Measurements from ENCODE around the gene UHRF1.
"Not testable (repeated sequence)": the region's sequence is repeated elsewhere in the genome, so short reads cannot be mapped to it uniquely, and the experiment has no call there.

Gene UHRF1

DNA sequence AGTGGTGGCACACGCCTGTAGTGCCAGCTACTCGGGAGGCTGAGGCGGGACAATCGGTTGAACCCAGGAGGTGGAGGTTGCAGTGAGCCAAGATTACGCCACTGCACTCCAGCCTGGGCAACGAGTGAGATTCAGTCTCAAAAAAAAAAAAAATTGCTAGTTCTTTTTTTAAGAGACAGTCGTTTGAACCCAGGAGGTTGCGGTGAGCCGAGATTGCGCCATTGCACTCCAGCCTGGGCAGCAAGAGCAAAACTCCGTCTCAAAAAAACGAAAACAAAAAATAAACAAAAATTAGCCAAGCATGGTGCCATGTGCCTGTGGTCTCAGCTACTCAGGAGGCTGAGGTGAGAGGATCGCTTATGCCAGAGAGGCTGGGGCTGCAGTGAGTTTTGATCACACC, 8.4 kb upstream of the UHRF1 start:
- DNase-seq (ENCODE audit: low read depth in 2 of 2): not testable (repeated sequence)

- DNase-seq (ENCODE audit: low read depth in 2 of 2): no peak
Measured at GRCh38 chr19:4902796-4903195, 6.5 kb upstream of the UHRF1 start, which contains the start of gene ARRDC5. Gene ARRDC5, minus strand, starts transcription at chr19:4902896. Its CDS starts 71 bp downstream, at chr19:4902825.

- no peak for DNase-seq (ENCODE audit: low read depth in 2 of 2)
Measured at GRCh38 chr19:4904481-4904880, 4.8 kb upstream of the UHRF1 start.

GRCh38 chr19:4906963-4907362, 2.3 kb upstream of the UHRF1 start:
- no peak for DNase-seq (ENCODE audit: low read depth in 2 of 2)

DNA sequence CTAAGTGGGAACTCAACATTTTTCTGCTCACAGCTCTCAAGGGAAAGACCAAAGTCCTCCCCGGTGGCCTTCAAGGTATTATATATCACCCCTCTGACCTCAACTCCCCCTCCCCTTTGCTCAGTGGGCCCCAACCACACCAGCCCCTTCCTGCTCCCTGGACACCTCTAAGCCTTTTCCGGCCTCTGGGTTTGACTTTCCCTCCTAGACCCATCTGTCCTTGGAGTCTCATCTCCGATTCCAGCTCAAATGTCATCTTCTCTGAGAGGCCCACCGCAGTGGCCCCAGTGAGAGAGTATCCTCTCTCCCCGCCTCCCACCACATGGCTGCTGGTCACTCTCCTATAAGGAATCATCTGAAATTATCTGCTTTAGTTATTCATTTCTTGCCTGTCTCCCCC, 941 bp upstream of the UHRF1 start:
- DNase-seq (ENCODE audit: low read depth in 2 of 2): no peak

DNA sequence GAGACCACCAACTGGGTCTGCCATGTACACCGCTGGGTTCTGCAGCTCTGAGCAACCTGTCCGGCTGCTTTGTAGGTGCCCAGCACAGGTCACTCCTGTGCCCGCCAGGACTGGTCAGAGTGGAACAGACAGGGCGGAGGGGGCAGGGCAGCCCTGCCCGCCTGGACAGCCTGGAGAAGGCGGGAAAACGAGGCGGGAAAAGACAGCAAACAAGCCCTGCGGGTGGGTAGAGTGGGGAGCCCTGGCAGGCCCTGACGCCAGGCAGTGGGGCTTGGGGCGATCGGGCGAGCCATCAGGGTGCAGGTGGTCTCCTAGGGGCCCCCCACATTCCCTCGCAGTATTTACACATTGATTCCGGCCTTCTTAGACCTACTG, 533 bp upstream of the UHRF1 start:
- no peak for DNase-seq (ENCODE audit: low read depth in 2 of 2)

DNA sequence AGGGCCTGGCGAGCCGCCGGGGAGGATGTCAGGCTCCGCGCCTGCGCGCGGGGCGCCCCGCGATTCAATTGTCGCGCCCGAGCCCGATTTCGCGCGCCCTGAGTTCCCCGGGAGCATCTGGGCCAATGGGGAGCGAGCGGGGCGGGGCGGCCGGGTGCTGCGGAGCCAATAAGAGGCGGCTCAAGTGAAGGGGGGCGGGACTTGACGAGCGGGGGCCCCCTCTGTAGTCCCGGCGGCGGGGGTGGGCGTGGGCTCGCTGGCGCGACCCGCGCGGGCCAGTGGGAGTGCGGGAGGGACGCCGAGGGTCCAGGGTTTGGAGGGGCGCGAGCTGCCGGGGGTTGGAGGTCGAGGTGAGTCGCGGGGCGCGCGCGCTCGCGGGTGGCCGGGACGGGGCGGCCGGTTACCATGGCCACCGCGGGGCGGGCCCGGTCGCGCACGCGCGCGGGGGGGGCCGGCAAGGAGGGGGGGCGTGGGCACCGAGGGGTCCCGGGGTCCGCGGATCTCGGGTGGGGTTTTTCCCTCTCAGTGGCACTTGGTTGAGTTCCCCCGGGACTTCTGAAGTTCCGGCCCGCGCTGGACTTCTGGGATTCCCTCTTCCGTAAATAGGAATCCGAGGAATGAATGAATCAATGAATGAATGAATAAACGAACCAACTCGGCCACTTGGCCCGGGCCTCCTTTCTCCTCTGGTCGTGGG, 744 bp downstream of the UHRF1 start:
- DNase-seq (ENCODE audit: low read depth in 2 of 2): peak; percentile 83 to 91

DNA sequence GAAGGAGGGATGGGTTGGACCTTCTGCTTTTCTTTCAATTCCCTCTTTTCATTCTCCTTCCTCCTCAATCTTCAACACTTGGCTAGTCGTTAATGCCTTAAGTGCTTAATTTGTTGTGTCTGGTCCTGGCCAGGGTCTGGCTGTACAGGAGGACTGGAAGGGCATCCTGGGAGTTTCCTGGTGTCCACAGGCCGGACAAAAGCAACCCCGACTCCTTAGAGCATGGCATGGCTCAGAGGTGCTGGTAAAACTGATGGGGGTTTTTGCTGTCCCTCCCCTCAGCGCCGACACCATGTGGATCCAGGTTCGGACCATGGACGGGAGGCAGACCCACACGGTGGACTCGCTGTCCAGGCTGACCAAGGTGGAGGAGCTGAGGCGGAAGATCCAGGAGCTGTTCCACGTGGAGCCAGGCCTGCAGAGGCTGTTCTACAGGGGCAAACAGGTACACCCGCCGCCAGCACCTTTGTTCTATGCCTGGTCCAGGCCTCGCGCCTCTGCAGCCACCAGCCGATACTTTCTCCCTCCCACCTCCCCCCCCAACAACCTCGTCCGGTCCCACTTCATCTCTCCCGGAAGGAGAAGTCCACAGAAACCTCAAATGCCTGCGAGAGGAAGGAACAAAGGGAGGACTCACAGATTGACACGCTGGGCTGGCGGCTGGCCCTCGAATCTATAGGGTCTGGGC, 1.4 kb downstream of the UHRF1 start:
- DNase-seq (ENCODE audit: low read depth in 2 of 2): no peak

DNA sequence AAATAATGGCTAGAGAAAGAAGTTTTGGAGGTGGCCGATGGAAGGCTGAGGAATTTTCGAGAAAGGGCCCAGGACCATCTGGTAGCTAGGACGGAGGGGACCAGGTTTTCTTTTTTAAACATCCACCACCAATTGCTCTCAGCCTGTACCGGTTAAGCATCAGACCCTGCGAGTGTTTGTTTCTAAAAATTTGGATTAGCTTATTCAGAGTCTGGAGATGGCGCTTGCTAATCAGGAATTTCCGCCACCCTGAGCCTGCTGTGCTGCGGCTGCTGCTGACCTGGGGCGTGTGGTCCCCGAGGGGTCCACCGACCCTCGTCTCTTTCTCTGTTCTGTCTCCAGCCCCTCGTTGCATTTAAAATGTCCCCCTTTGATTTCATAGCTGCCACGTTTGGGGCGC, 2.0 kb downstream of the UHRF1 start:
- no peak for DNase-seq (ENCODE audit: low read depth in 2 of 2)

DNA sequence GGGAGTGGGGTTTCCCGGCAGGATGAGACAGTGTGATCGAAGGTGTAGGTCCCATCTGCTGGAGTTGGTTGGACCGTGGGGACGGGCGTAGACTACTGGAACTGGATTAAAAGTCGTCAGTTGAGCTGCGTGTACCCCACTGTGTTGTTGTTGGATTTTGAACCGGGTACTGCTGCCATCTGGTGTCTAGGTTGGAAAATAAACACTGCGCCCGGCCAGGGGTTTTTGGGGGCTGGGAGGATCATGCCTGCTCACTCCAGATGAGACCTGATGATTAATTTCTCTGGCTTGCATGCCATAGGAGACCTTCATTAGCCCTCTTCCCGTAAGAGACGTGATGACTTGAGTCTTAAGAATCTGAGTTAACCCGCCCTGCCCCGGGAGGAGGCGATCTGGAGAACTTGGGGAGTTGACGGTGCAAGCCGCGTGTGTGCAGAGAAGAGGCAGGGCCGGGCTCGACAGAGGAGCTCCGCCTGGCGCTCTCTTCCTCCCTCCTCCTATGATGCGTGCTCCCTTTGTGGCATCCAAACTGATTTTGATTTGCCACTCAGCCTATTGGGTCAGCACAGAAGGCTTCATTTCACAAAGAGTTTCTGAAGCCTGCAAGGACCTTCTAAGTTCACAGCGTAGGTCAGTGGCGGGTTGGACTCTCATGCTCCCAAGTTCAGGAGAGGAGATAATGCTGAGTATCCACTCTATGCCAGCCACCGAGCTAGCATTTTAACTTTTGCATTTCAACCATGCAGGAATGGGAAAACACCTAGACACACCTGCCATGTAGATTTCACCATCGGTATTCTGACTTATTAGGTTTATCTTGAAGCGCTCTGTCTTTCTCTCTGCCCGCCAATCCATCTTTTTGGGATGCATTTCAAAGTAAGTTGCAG, 2.7 kb downstream of the UHRF1 start:
- peak in 1 of 2 donors; percentile 50 for DNase-seq (ENCODE audit: low read depth in 2 of 2)

- DNase-seq (ENCODE audit: low read depth in 2 of 2): no peak
Measured at GRCh38 chr19:4913996-4914735, 4.9 kb downstream of the UHRF1 start.

- peak; percentile 39 to 52 for DNase-seq (ENCODE audit: low read depth in 2 of 2)
Measured at GRCh38 chr19:4914736-4915501, 5.6 kb downstream of the UHRF1 start.

DNA sequence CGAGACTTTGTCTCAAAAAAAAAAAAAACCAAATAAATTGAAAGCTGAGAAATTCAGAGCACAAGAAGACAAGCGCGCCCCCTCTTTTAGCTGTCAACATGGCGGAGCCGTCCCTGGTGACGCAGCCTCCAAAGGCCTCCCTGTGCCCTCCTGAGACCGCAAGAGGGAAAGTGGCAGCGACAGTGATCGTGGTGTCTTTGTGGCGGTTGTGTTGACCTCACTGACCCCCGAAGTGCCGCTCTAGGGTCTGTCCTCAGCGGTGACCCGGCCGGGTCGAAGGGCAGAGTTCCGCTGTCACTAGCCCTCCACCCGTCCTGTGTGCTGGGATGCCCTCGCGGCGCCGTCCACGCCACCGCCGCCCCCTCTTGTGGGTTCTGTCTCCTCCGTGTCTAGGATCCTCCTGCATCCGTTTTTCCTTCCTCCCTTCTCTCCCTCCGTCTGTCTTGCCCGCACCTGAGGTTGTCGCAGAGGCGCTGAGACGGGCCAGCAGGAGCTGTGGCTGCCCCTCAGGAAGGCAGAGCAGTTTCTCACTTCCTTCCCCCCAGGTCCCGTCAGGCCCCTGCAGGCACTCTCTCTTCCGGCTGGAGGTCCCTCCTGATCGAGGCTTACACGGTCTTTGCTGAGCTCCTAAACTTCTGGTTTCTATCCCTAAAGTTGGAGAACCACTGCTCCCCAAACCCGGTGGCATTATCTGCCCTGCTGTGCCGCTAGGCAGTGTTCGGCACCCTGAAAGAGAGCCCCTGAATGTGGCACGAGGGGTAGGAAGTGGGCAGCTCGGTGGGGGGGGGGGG, 7.2 kb downstream of the UHRF1 start:
- no peak for DNase-seq (ENCODE audit: low read depth in 2 of 2)

DNA sequence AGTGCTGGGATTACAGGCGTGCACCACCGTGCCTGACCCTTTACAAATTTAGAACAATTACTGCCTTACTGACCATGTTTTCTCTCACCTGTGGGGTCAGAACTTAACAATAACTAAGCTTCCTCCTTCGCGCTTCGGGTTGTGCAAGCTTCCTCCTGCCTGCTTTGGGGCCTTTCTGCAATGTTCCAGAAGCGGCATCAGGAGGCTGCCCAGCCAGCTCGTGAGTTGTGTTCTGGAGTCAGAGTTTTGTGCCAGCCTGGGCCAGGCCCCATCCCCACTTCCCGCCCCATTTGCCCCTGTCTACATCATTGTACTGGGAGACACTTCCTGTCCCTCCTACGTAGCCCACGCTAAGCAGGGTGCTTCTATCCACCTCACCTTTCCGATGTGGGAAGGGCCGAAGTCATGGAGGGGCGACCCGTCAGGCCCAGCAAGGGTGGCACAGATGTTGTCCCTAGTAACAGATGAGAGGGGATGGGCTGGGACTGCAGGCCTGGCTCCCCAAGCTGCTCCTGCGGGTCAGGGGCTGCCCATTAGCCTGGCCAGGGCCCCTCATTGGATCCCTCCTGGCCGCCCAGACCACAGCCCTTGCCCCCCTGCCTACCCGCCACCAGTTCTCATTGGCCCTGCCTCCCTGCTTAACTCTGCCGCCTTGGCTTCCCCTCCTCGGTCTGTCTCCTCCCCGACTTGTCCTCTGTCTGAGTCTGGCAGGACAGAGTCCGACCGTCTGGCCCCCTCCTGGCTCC, 13.4 kb downstream of the UHRF1 start:
- DNase-seq (ENCODE audit: low read depth in 2 of 2): no peak

DNA sequence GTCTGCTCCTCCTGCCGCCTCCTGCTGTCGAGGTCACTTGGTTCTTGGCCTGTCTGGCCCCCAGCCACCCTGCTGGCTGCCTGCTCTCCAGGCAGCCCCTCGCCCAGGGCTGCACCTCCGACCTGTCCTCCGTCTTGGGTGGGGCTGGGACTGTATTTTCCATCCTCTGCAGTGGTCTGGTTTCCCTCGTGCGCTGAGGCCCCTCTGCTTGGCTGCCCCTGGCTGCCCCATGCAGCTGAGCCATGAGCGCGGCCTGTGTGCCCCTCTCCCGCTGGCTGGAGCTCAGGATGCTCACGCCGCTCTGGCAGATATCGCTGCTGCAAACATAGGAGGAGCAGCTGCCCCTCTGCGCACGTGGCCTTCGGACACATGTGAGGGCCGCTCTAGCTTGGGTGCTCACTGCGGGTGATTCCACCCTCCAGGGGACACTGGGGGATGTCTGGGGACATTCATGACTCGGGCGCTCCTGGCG, 14.0 kb downstream of the UHRF1 start:
- no peak for DNase-seq (ENCODE audit: low read depth in 2 of 2)

DNA sequence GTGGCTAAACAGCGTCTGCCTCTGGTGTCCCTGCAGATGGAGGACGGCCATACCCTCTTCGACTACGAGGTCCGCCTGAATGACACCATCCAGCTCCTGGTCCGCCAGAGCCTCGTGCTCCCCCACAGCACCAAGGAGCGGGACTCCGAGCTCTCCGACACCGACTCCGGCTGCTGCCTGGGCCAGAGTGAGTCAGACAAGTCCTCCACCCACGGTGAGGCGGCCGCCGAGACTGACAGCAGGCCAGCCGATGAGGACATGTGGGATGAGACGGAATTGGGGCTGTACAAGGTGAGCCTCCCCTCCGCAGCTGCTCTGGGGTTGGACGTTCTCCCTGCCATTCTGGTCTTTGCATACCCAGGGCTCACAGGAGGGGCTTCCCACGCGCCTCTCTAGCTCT, 19.9 kb downstream of the UHRF1 start:
- no peak for DNase-seq (ENCODE audit: low read depth in 2 of 2)

DNA sequence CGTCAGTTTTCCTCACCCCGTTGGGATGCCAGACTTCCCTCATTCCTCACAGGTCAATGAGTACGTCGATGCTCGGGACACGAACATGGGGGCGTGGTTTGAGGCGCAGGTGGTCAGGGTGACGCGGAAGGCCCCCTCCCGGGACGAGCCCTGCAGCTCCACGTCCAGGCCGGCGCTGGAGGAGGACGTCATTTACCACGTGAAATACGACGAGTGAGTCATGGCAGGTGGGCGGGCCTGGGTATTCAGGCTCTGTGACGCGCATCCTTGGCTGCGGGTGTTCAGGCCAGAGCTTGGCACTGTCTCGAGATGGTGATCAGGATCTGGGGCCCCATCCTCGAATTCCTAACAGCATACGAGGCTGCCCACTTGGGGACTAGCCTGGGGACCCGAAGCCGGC, 21.4 kb downstream of the UHRF1 start:
- no peak for DNase-seq (ENCODE audit: low read depth in 2 of 2)

GRCh38 chr19:4932711-4933110, 23.4 kb downstream of the UHRF1 start:
- no peak for DNase-seq (ENCODE audit: low read depth in 2 of 2)

- DNase-seq (ENCODE audit: low read depth in 2 of 2): no peak
Measured at GRCh38 chr19:4933528-4933927, 24.2 kb downstream of the UHRF1 start.
